Smooth muscle cell (in vitro differentiated cells): ENCODE data around the gene PRR23E. TPM values are rescaled to one million over a fixed set of nuclear protein-coding genes. Genes with fewer than 3 reads are reported as not detected.

Source experiments
- DNase-seq: peaks from one replicate; lab custom pipeline; 2025; ENCODE audit not compliant: unreplicated experiment; lab: John Stamatoyannopoulos, UW
- H2AFZ ChIP-seq: fragments of 200-600 bp; sonication (generic); 2 replicates; pipeline ENCODE4 v1.6.0; 2016; ENCODE audit warnings: antibody characterized with exemption, low read depth, mild to moderate bottlenecking
- H3F3A ChIP-seq: fragments of 200-600 bp; sonication (generic); 2 replicates; pipeline ENCODE4 v1.6.0; 2017; ENCODE audit warnings: antibody characterized with exemption, low read depth
- H3K27ac ChIP-seq: fragments of 200-600 bp; sonication (generic); 2 replicates; pipeline ENCODE4 v1.5.1; 2016; ENCODE audit warnings: low read depth, mild to moderate bottlenecking
- H3K27me3 ChIP-seq: fragments of 200-600 bp; sonication (generic); 2 replicates; pipeline ENCODE4 v1.6.1; 2016; ENCODE audit warnings: low read depth, mild to moderate bottlenecking
- H3K36me3 ChIP-seq: fragments of 200-600 bp; sonication (generic); 2 replicates; pipeline ENCODE4 v1.5.1; 2016; ENCODE audit warnings: low read depth
- H3K4me1 ChIP-seq: fragments of 200-600 bp; sonication (generic); 2 replicates; pipeline ENCODE4 v1.5.1; 2016; ENCODE audit warnings: low read depth
- H3K4me2 ChIP-seq: fragments of 200-600 bp; sonication (generic); 2 replicates; pipeline ENCODE4 v1.6.0; 2016; ENCODE audit warnings: mild to moderate bottlenecking
- H3K4me3 ChIP-seq: fragments of 200-600 bp; sonication (generic); 2 replicates; pipeline ENCODE4 v1.5.1; 2016; ENCODE audit warnings: mild to moderate bottlenecking
- H3K79me2 ChIP-seq: fragments of 200-600 bp; sonication (generic); 2 replicates; pipeline ENCODE4 v1.6.0; 2016; ENCODE audit warnings: low read depth, mild to moderate bottlenecking
- H3K9ac ChIP-seq: fragments of 200-600 bp; sonication (generic); 2 replicates; pipeline ENCODE4 v1.6.0; 2016; ENCODE audit warnings: low read depth
- H3K9me3 ChIP-seq: fragments of 200-600 bp; sonication (generic); replicated peaks from 2 replicates; pipeline ENCODE4 v1.5.1; 2016; ENCODE audit warnings: low read depth
- H4K20me1 ChIP-seq: fragments of 200-600 bp; sonication (generic); 2 replicates; pipeline ENCODE4 v1.6.0; 2016; ENCODE audit warnings: low read depth
- CTCF ChIP-seq: fragments of 200-600 bp; sonication (generic); IDR thresholded peaks from 2 replicates; pipeline ENCODE4 v1.5.1; 2017; ENCODE audit warnings: borderline replicate concordance, mild to moderate bottlenecking, antibody characterized with exemption; ENCODE audit not compliant: insufficient read depth, poor library complexity, severe bottlenecking
- WGBS: methylation state at CpG from one replicate; pipeline ENCODE4 v1.1.7; 2016; ENCODE audit warnings: low lambda C conversion rate; 5-methylcytosine and 5-hydroxymethylcytosine counted together
- polyA plus RNA-seq: library from polyadenylated mRNA; unstranded; fragments of >200 nt; fragmentation: Nextera tagmentation; extraction: Ambion mirVana; gene quantifications from 2 replicates; pipeline ENCODE4 v1.2.1, GENCODE V29; 2016
- total RNA-seq: library from RNA; depleted of rRNA; stranded (reverse); fragments of >200 nt; gene quantifications from 2 replicates; pipeline ENCODE4 v1.2.3, GENCODE V29; 2014

Gene PRR23E
- total and polyA plus RNA-seq, 2 experiments from 2014 or later: not detected

GRCh38 chr3:127185962-127186674, 6.8 kb upstream of the PRR23E start:
- Histone ChIP-seq H4K20me1 (no peaks in the 10 kb centered on the region), H3K27ac (no peak overlapping the region), H3K4me2 (no peak overlapping the region), H3F3A (no peaks in the 10 kb centered on the region), H3K36me3 (no peaks in the 10 kb centered on the region), H3K79me2 (no peaks in the 10 kb centered on the region), H3K9me3 (no peaks in the 10 kb centered on the region), H3K27me3 (no peaks in the 10 kb centered on the region), H3K4me1 (no peaks in the 10 kb centered on the region), H3K9ac (no peak overlapping the region), H3K4me3 (no peak overlapping the region), H2AFZ (no peak overlapping the region)
- 88% methylated on average over 4 of the region's 4 CpGs for WGBS
- no peak for TF ChIP-seq CTCF
- no peak for DNase-seq

DNA sequence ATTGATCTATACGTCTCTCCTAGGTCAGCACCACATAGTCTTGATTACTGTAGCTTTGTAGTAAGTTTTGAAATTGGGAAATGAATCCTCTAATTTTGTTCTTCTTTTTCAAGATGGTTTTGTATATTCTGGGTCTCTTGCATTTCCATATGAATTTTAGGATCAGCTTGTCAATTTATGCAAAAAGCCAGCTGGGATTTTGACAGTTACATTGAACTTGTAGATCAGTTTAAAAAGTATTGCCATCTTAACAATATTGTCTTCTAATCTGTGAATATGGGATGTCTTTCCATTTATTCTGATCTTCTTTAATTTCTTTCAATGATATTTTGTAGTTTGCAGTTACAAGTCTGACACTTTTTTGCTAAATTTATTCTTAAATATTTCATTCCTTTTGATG, 5.6 kb upstream of the PRR23E start:
- no peak overlapping the region for H3K4me3 ChIP-seq
- no peaks in the 10 kb centered on the region for H4K20me1 ChIP-seq
- no peak overlapping the region for H3K9ac ChIP-seq
- no peak overlapping the region for H3K27ac ChIP-seq
- H2AFZ ChIP-seq: no peak overlapping the region
- H3K9me3 ChIP-seq: no peaks in the 10 kb centered on the region
- TF ChIP-seq CTCF: no peak
- no peaks in the 10 kb centered on the region for H3K27me3 ChIP-seq
- H3K4me2 ChIP-seq: no peak overlapping the region
- H3K36me3 ChIP-seq: no peaks in the 10 kb centered on the region
- H3F3A ChIP-seq: no peaks in the 10 kb centered on the region
- H3K79me2 ChIP-seq: no peaks in the 10 kb centered on the region
- H3K4me1 ChIP-seq: no peaks in the 10 kb centered on the region
- DNase-seq: no peak
- WGBS: 88% methylated on average over 1 of the region's 1 CpG

GRCh38 chr3:127193341-127193740, 410 bp downstream of the PRR23E start:
- Histone ChIP-seq H3K79me2 (no peaks in the 10 kb centered on the region), H3K27ac (no peak overlapping the region), H3K9ac (no peak overlapping the region), H3K36me3 (no peaks in the 10 kb centered on the region), H2AFZ (no peak overlapping the region), H3K4me1 (no peaks in the 10 kb centered on the region), H3K27me3 (no peaks in the 10 kb centered on the region), H4K20me1 (no peaks in the 10 kb centered on the region), H3K9me3 (no peaks in the 10 kb centered on the region), H3K4me3 (no peak overlapping the region), H3K4me2 (no peak overlapping the region), H3F3A (no peaks in the 10 kb centered on the region)
- 75% methylated on average over 8 of the region's 11 CpGs for WGBS
- TF ChIP-seq CTCF: no peak
- DNase-seq: no peak

- 76% methylated on average over 3 of the region's 3 CpGs for WGBS
- no peaks in the 10 kb centered on the region for H4K20me1 ChIP-seq
These were observed 844 bp downstream of the PRR23E start for GRCh38 chr3:127193775-127194174.

More at GRCh38 chr3:127193775-127194174, 844 bp downstream of the PRR23E start:
- no peaks in the 10 kb centered on the region for H3K9me3 ChIP-seq
- no peak overlapping the region for H3K9ac ChIP-seq
- no peak overlapping the region for H3K27ac ChIP-seq
- no peak for TF ChIP-seq CTCF
- no peak overlapping the region for H3K4me2 ChIP-seq
- DNase-seq: no peak
- no peaks in the 10 kb centered on the region for H3K27me3 ChIP-seq
- no peaks in the 10 kb centered on the region for H3K4me1 ChIP-seq
- H3K4me3 ChIP-seq: no peak overlapping the region
- H3K36me3 ChIP-seq: no peaks in the 10 kb centered on the region
- H3F3A ChIP-seq: no peaks in the 10 kb centered on the region
- no peaks in the 10 kb centered on the region for H3K79me2 ChIP-seq
- H2AFZ ChIP-seq: no peak overlapping the region
